HG02588 (cell line): ENCODE measurements around the gene AMIGO1.

Experiments used
- ATAC-seq: cut with Tn5 transposase; IDR thresholded peaks from one replicate; pipeline ENCODE4 v1.9.1; 2021; ENCODE audit warnings: mild to moderate bottlenecking, moderate library complexity; ENCODE audit not compliant: unreplicated experiment

The AMIGO1 gene

DNA sequence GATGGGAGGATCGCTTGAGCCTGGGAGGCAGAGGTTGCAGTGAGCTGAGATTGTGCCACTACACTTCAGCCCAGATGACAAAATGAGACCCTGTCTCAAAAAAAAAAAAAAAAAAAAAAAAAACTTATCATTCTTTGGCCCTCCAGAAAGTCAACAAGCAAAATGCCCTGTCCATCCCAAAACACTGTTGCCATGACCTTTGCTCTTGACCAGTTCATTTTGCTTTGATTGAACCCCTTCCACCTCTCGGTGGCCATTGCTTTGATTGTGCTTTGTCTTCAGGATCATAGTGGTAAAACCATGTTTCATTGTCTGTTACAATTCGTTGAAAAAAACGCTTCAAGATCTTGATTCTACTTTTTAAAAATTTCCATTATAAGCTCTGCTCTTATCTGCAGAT lies 51.7 kb downstream of the AMIGO1 start:
- no peak for ATAC-seq

DNA sequence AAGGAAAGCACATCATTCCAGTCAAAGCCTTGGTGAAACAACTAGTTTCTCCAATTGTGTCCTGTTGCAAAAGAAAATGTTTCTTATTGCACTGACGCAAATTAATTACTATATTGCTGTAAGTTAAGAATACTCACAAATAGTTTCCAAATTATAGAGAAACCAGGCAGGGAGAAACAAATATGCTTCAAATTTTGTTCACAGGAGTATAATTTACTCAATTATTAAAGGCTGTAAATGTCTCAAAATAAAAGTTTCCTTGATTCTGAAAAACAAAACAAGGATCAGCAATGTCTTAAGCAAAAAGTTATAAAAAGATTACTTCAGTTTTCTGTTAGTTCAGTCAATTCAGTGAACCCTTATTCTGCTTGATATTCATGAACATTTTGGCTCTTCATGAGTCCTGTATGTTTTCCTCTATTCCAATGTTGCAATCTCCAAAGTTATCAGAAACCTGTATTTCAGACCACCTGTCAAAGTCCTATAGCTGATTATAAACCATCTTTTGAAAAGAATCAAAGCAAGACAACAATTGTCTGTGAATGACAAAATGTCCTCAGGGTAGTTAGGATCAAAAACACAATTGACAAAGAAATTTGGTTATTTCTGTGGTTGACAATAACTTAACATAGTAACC lies 54.9 kb downstream of the AMIGO1 start:
- ATAC-seq: no peak
